CD4-positive, alpha-beta T cell (primary cell): ENCODE measurements around the gene SRPK2. TPM values are rescaled to one million over a fixed set of nuclear protein-coding genes. Genes with fewer than 3 reads are reported as not detected.
A peak's percentile ranks its signal among the peaks of the same experiment; 100 is the strongest.

Experiments used
- ATAC-seq: fragments of 200-7000 bp; cut with Tn5 transposase; one replicate; pipeline ENCODE4 v1.10.0; 2022; ENCODE audit warnings: mild to moderate bottlenecking; ENCODE audit not compliant: poor library complexity
- CTCF ChIA-PET: fragments of 350-600 bp; sonication (Branson Sonifier 250); formaldehyde crosslinking; loops from one replicate; lab custom pipeline; 2021; ENCODE audit warnings: antibody characterized with exemption, inconsistent platforms; lab: Charles Lee
- POLR2A ChIA-PET: fragments of 350-600 bp; sonication (Branson Sonifier 250); formaldehyde crosslinking; loops from one replicate; lab custom pipeline; 2021; ENCODE audit warnings: antibody characterized with exemption, inconsistent platforms; lab: Charles Lee
- DNase-seq, 14 experiments: peaks; one replicate each; pipeline ENCODE4 v3.0.0-alpha.2; 2013 to 2020; ENCODE audit warnings: mixed read lengths in 2 of 14
- H3K27ac ChIP-seq, 2 donors: one replicate each; pipeline versions ENCODE4 v1.5.1 to v1.7.0; 2013; ENCODE audit warnings: low read length in 2 of 2, low read depth in 1 of 2, mild to moderate bottlenecking in 1 of 2
- H3K27me3 ChIP-seq, 2 experiments: 1 replicate in 1 of 2; 2 replicates in 1 of 2; pipeline versions ENCODE4 v1.6.1 to v1.7.0; 2013; ENCODE audit warnings: low read length in 2 of 2, control low read depth in 1 of 2, mild to moderate bottlenecking in 1 of 2, moderate library complexity in 1 of 2; ENCODE audit not compliant: insufficient read depth in 2 of 2, control insufficient read depth in 1 of 2
- H3K36me3 ChIP-seq: one replicate; pipeline ENCODE4 v1.6.1; 2013; ENCODE audit warnings: low read length, control low read depth; ENCODE audit not compliant: insufficient read depth
- H3K4me1 ChIP-seq: one replicate; pipeline ENCODE4 v1.6.1; 2013; ENCODE audit warnings: low read length, control low read depth; ENCODE audit not compliant: insufficient read depth
- H3K4me3 ChIP-seq: one replicate; pipeline ENCODE4 v1.5.1; 2013; ENCODE audit warnings: mild to moderate bottlenecking, low read length, moderate library complexity
- H3K9me3 ChIP-seq, 2 experiments: 1 replicate in 1 of 2; 2 replicates in 1 of 2; pipeline versions ENCODE4 v1.6.1 to v1.7.0; 2013; ENCODE audit warnings: low read length in 2 of 2, mild to moderate bottlenecking in 2 of 2, control low read depth in 1 of 2, moderate library complexity in 1 of 2; ENCODE audit not compliant: control insufficient read depth in 1 of 2, insufficient read depth in 1 of 2
- H3K27ac Mint-ChIP-seq: one replicate; pipeline ENCODE4 v1.8.0; 2020; ENCODE audit warnings: mixed read lengths
- H3K27me3 Mint-ChIP-seq: one replicate; pipeline ENCODE4 v1.8.0; 2021; ENCODE audit warnings: mixed read lengths
- H3K36me3 Mint-ChIP-seq: one replicate; pipeline ENCODE4 v1.8.0; 2021; ENCODE audit warnings: low read depth, mixed read lengths
- H3K4me1 Mint-ChIP-seq: one replicate; pipeline ENCODE4 v1.8.0; 2021; ENCODE audit warnings: low read depth, mixed read lengths
- H3K4me3 Mint-ChIP-seq: one replicate; pipeline ENCODE4 v1.8.0; 2020; ENCODE audit warnings: mild to moderate bottlenecking, mixed read lengths
- H3K9me3 Mint-ChIP-seq: one replicate; pipeline ENCODE4 v1.8.0; 2020; ENCODE audit warnings: mixed read lengths
- intact Hi-C, 2 experiments: fragments of 100-400 bp; cut with DNase I in 1 of 2; cut with micrococcal nuclease in 1 of 2; formaldehyde crosslinking; loops; one replicate each; pipeline versions ENCODE4 v1.15.1 to v1.9.0; 2023 to 2025; cut with DNase I, micrococcal nuclease
- total RNA-seq, 174 experiments: library from RNA in 2 of 174; stranded (reverse) in 2 of 174; gene quantifications; one replicate each; pipeline ENCODE4 v1.2.3 and lab custom pipeline; 2021 to 2026
- TF ChIP-seq, protein P1 (sequence below): fragments of 200-600 bp; IDR thresholded peaks from one replicate; pipeline ENCODE4 v1.8.0; 2022; ENCODE audit warnings: antibody characterized with exemption, mild to moderate bottlenecking

SRPK2 gene
- total RNA-seq, 2 experiments from 2014 or later: 39.9 to 40.9 TPM

DNA sequence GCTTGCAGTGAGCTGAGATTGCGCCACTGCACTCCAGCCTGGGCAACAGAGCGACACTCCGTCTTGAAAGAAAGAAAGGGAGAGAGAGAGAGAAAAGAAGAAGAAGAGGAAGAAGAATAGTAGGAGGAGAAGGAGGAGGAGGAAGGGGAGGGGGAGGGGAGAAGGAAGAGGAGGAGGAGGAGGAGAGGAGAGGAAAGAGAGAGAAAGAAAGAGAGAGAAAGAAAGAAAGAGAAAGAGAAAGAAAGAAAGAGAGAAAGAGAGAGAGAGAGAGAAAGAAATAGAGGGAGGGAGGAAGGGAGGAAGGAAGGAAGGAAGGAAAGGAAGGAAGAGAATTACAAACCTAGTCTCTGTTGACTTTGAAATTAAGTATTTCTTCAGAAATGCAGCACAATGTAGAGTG, 7.8 kb upstream of the SRPK2 start:
- Mint-ChIP-seq H3K27ac (no peak overlapping the region), H3K27me3 (no peaks in the 10 kb centered on the region), H3K9me3 (no peaks in the 10 kb centered on the region), H3K4me1 (peaks cover 9% of the 10 kb centered on the region), H3K4me3 (no peak overlapping the region), H3K36me3 (no peaks in the 10 kb centered on the region)
- Histone ChIP-seq H3K4me1 (no peaks in the 10 kb centered on the region), H3K9me3 (no peaks in the 10 kb centered on the region), H3K27ac (no peak overlapping the region), H3K4me3 (no peak overlapping the region), H3K36me3 (no peaks in the 10 kb centered on the region), H3K27me3 (no peaks in the 10 kb centered on the region)
- ATAC-seq: no peak
- no peak for DNase-seq
- ChIA-PET POLR2A (interaction anchor here (0.6 to 1.5 kb wide), 2 partner anchors 9 to 69 kb away, joined by 3 to 4 read pairs; no protein-coding TSS in a partner anchor), CTCF (interaction anchor here (1.6 kb wide), 1 partner anchor 11 kb away, joined by 3 read pairs; no protein-coding TSS in a partner anchor)
- TF ChIP-seq, protein P1, sequence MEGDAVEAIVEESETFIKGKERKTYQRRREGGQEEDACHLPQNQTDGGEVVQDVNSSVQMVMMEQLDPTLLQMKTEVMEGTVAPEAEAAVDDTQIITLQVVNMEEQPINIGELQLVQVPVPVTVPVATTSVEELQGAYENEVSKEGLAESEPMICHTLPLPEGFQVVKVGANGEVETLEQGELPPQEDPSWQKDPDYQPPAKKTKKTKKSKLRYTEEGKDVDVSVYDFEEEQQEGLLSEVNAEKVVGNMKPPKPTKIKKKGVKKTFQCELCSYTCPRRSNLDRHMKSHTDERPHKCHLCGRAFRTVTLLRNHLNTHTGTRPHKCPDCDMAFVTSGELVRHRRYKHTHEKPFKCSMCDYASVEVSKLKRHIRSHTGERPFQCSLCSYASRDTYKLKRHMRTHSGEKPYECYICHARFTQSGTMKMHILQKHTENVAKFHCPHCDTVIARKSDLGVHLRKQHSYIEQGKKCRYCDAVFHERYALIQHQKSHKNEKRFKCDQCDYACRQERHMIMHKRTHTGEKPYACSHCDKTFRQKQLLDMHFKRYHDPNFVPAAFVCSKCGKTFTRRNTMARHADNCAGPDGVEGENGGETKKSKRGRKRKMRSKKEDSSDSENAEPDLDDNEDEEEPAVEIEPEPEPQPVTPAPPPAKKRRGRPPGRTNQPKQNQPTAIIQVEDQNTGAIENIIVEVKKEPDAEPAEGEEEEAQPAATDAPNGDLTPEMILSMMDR: no peak
- intact Hi-C loops: no loop called here

DNA sequence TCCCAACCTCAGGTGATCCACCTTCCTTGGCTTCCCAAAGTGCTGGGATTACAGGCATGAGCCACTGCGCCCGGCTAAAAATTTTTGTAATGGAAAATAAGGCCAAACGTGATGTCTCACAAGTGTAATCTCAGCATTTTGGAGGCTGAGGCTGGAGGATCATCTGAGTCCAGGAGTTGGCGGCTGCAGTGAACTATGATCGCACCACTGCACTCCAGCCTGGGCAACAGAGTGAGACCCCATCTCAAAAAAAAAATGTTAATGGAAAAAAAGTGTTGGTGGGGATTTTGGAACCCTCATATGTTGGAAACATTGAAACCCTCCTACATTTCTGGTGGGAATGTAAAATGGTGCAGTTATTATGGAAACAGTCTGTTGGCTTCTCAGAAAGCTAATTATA, 2.7 kb upstream of the SRPK2 start:
- H3K27me3 ChIP-seq: no peaks in the 10 kb centered on the region
- no peak overlapping the region for H3K27ac Mint-ChIP-seq
- H3K4me1 ChIP-seq: peaks cover 13% of the 10 kb centered on the region
- TF ChIP-seq, protein P1: no peak
- CTCF ChIA-PET: no interaction called here
- no peaks in the 10 kb centered on the region for H3K36me3 ChIP-seq
- intact Hi-C loops: loop anchor here in 1 of 2 experiments (5.0 kb wide), 1 partner anchor 39 kb away; no protein-coding TSS in a partner anchor
- no peaks in the 10 kb centered on the region for H3K27me3 Mint-ChIP-seq
- H3K9me3 Mint-ChIP-seq: no peaks in the 10 kb centered on the region
- H3K4me3 ChIP-seq: no peak overlapping the region
- POLR2A ChIA-PET: interaction anchor here (0.6 to 1.2 kb wide), 2 partner anchors 40 to 77 kb away, joined by 3 to 7 read pairs; no protein-coding TSS in a partner anchor
- H3K36me3 Mint-ChIP-seq: peaks cover 15% of the 10 kb centered on the region
- no peak for ATAC-seq
- no peaks in the 10 kb centered on the region for H3K9me3 ChIP-seq
- peaks cover 32% of the 10 kb centered on the region for H3K4me1 Mint-ChIP-seq
- peak overlapping the region; percentile 51 for H3K4me3 Mint-ChIP-seq
- no peak for DNase-seq
- no peak overlapping the region for H3K27ac ChIP-seq

DNA sequence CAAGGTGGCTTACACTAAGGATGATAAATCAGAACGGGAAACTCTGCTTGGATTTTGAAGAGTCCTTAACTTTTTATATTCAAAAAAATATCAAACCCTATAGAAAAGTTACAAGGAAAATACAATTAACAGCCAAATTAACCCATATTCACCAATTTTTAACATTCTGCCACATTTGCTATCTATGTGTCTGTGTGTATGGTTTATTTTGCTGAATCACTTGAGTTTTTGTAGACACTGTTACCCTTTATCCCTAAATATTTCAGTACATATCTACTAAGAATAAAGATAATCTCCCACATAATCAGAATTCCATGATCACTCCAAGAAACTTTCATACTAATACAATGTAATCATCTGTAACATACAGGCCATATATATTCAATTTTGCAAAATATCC, 1.2 kb upstream of the SRPK2 start:
- no peaks in the 10 kb centered on the region for H3K9me3 Mint-ChIP-seq
- H3K27me3 Mint-ChIP-seq: no peaks in the 10 kb centered on the region
- CTCF ChIA-PET: no interaction called here
- H3K36me3 Mint-ChIP-seq: peaks cover 15% of the 10 kb centered on the region
- intact Hi-C loops: loop anchor here (5.0 to 10.0 kb wide), 3 partner anchors 38 to 895 kb away; partner anchors contain the start of genes NAMPT (in 1 of the 2) and PUS7 (in 1 of the 2)
- peak overlapping the region; percentile 100 for H3K4me3 Mint-ChIP-seq
- H3K4me1 Mint-ChIP-seq: peaks cover 38% of the 10 kb centered on the region
- no peak for DNase-seq
- Histone ChIP-seq H3K27ac (no peak overlapping the region), H3K36me3 (peaks cover 3% of the 10 kb centered on the region), H3K4me3 (no peak overlapping the region), H3K9me3 (no peaks in the 10 kb centered on the region), H3K4me1 (peaks cover 20% of the 10 kb centered on the region), H3K27me3 (no peaks in the 10 kb centered on the region)
- TF ChIP-seq, protein P1: no peak
- POLR2A ChIA-PET: interaction anchor here (1.2 to 4.0 kb wide), 4 partner anchors 13 to 58 kb away, joined by 3 to 54 read pairs (median 6); no protein-coding TSS in a partner anchor
- no peak for ATAC-seq
- peak overlapping the region; percentile 93 for H3K27ac Mint-ChIP-seq
